Measurements from ENCODE around the gene SUSD4. TPM values are rescaled to one million over a fixed set of nuclear protein-coding genes. Genes with fewer than 3 reads are reported as not detected.

SUSD4 gene
- total RNA-seq, 1 experiment from 2014 or later, result 3.5 TPM

DNA sequence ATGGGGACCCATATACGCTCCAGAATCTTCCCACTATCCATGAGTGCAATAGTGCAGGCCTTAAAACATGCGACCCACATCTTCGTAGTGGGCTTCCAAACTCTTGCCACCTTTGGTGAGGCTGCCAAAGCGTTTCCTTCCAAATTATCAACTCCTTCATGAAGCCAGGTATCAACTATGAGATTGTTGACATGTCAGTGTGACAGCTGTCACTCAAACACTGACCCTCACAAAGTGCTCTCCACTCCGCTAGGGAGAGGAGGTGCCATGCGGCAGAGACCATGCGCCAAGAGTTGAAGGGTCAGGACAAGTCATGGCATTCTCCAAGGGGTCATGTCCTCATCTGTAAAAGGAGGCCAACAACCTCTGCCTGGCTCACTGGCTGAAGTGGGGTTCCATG lies 103.3 kb downstream of the SUSD4 start:
- Mint-ChIP-seq H3K4me3 (no peak overlapping the region), H3K36me3 (ENCODE audit: insufficient read depth in 1 of 3, low read depth in 3 of 3) (no peaks in the 10 kb centered on the region), H3K27ac (no peak overlapping the region), H3K4me1 (peaks cover 15% of the 10 kb centered on the region in 2 experiments), H3K27me3 (ENCODE audit: low read depth) (peaks cover 4% of the 10 kb centered on the region; the same call in 1 of the 2 replicates), H3K9me3 (no peaks in the 10 kb centered on the region)
- TF ChIP-seq, protein P1, sequence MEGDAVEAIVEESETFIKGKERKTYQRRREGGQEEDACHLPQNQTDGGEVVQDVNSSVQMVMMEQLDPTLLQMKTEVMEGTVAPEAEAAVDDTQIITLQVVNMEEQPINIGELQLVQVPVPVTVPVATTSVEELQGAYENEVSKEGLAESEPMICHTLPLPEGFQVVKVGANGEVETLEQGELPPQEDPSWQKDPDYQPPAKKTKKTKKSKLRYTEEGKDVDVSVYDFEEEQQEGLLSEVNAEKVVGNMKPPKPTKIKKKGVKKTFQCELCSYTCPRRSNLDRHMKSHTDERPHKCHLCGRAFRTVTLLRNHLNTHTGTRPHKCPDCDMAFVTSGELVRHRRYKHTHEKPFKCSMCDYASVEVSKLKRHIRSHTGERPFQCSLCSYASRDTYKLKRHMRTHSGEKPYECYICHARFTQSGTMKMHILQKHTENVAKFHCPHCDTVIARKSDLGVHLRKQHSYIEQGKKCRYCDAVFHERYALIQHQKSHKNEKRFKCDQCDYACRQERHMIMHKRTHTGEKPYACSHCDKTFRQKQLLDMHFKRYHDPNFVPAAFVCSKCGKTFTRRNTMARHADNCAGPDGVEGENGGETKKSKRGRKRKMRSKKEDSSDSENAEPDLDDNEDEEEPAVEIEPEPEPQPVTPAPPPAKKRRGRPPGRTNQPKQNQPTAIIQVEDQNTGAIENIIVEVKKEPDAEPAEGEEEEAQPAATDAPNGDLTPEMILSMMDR (conservative IDR thresholded peaks at IDR 0.05), result no peak
- no peak overlapping the region for H3K9ac ChIP-seq (ENCODE audit: extremely low read depth, insufficient read length, low read length)
- H4K91ac ChIP-seq (ENCODE audit: insufficient read length, low read depth, low read length), result no peak overlapping the region
- H2BK5ac ChIP-seq (ENCODE audit: insufficient read length, low read length), result no peak overlapping the region
- H2BK120ac ChIP-seq (ENCODE audit: low read depth, low read length, poor library complexity, severe bottlenecking), result no peak overlapping the region
- no peaks in the 10 kb centered on the region for H3K27me3 ChIP-seq (ENCODE audit: insufficient read depth, low read length)
- H3K4me2 ChIP-seq (ENCODE audit: insufficient read depth, insufficient read length, low read length), result no peak overlapping the region
- H2AFZ ChIP-seq (ENCODE audit: low read length), result no peak overlapping the region
- no peaks in the 10 kb centered on the region for H3K79me2 ChIP-seq (ENCODE audit: insufficient read depth, low read length)
- H2BK12ac ChIP-seq (ENCODE audit: insufficient read length, low read depth, low read length), result no peak overlapping the region
- peaks cover 3% of the 10 kb centered on the region; the same call in 1 of the 2 replicates for H3K4me1 ChIP-seq (ENCODE audit: insufficient read depth, low read length)
- H3K14ac ChIP-seq (ENCODE audit: insufficient read depth, low read length), result no peak overlapping the region
- no peak for DNase-seq
- no peak overlapping the region for H3K18ac ChIP-seq (ENCODE audit: insufficient read length, low read depth, low read length)
- H3K23ac ChIP-seq (ENCODE audit: insufficient read length, low read depth, low read length), result no peak overlapping the region
- no peaks in the 10 kb centered on the region for H3K23me2 ChIP-seq (ENCODE audit: insufficient read length, low read depth, low read length, poor library complexity, severe bottlenecking)
- no peaks in the 10 kb centered on the region for H3K9me3 ChIP-seq (ENCODE audit: control insufficient read depth, low read depth, low read length)
- H3K27ac ChIP-seq (ENCODE audit: insufficient read length, low read depth, low read length), result no peak overlapping the region
- H3K79me1 ChIP-seq (ENCODE audit: insufficient read depth, low read depth, low read length, poor library complexity, severe bottlenecking), result no peaks in the 10 kb centered on the region
- no peak overlapping the region for H2BK15ac ChIP-seq (ENCODE audit: low read depth, low read length)
- H3T11ph ChIP-seq (ENCODE audit: low read length), result no peak overlapping the region
- H2AK5ac ChIP-seq (ENCODE audit: insufficient read length, low read length), result no peak overlapping the region
- H4K5ac ChIP-seq (ENCODE audit: insufficient read length, low read depth, low read length), result no peak overlapping the region
- no peak overlapping the region for H3K4ac ChIP-seq (ENCODE audit: low read depth, low read length)
- H4K8ac ChIP-seq (replicated peaks; ENCODE audit: insufficient read length, low read depth, low read length), result no peak overlapping the region
- no peak overlapping the region for H3K56ac ChIP-seq (ENCODE audit: insufficient read length, low read depth, low read length)
- no peaks in the 10 kb centered on the region for H4K20me1 ChIP-seq (ENCODE audit: control insufficient read depth, insufficient read depth, insufficient read length)
- WGBS (ENCODE audit: extremely low coverage, insufficient read length, low lambda C conversion rate), result no CpG with 5 or more reads among the region's 7 CpGs
- H2BK20ac ChIP-seq (ENCODE audit: low read depth, low read length, poor library complexity, severe bottlenecking), result no peak overlapping the region
